Activated CD4-positive, alpha-beta T cell treated with anti-CD3 and anti-CD28 coated beads, Interleukin-2, amount 50 U/mL, for 16 hours (primary cell): ENCODE data around the gene NOB1.

Experiments used
- DNase-seq: peaks from one replicate; pipeline ENCODE4 v3.0.0-alpha.2; 2020

Gene NOB1

GRCh38 chr16:69718111-69718764 is 36.5 kb downstream of the NOB1 start:
- no peak for DNase-seq

- DNase-seq: no peak
These were observed 37.7 kb downstream of the NOB1 start for GRCh38 chr16:69717066-69717465.

GRCh38 chr16:69712914-69713581 is 41.7 kb downstream of the NOB1 start:
- no peak for DNase-seq

GRCh38 chr16:69712277-69712676 is 42.4 kb downstream of the NOB1 start:
- no peak for DNase-seq

- no peak for DNase-seq
These were observed 43.5 kb downstream of the NOB1 start for GRCh38 chr16:69711115-69711740.

- peak; percentile 64 for DNase-seq
These were observed 45.2 kb downstream of the NOB1 start for GRCh38 chr16:69709456-69710084.

GRCh38 chr16:69707920-69708683 is 46.6 kb downstream of the NOB1 start:
- DNase-seq: no peak

- no peak for DNase-seq
These were observed 47.8 kb downstream of the NOB1 start for GRCh38 chr16:69706975-69707340.

GRCh38 chr16:69706256-69706974 is 48.3 kb downstream of the NOB1 start:
- DNase-seq: no peak

- no peak for DNase-seq
These were observed 51.1 kb downstream of the NOB1 start for GRCh38 chr16:69703638-69704037.

- no peak for DNase-seq
These were observed 52.9 kb downstream of the NOB1 start for GRCh38 chr16:69701866-69702265.

GRCh38 chr16:69701452-69701851 is 53.3 kb downstream of the NOB1 start:
- DNase-seq: no peak

GRCh38 chr16:69699915-69700314 is 54.8 kb downstream of the NOB1 start:
- no peak for DNase-seq

- DNase-seq: no peak
These were observed 56.3 kb downstream of the NOB1 start for GRCh38 chr16:69698404-69698803.

GRCh38 chr16:69693916-69694315 is 60.8 kb downstream of the NOB1 start:
- no peak for DNase-seq

- DNase-seq: no peak
These were observed 62.5 kb downstream of the NOB1 start for GRCh38 chr16:69691980-69692911.
